GM19099 (cell line): Measurements from ENCODE around the gene CPLX1.

Experiments used
- POLR2A ChIP-seq: IDR thresholded peaks from 3 replicates; pipeline ENCODE4 v1.6.1; 2011; ENCODE audit warnings: low read depth; ENCODE audit not compliant: insufficient read length; ENCODE audit errors: extremely low read depth

The CPLX1 gene

DNA sequence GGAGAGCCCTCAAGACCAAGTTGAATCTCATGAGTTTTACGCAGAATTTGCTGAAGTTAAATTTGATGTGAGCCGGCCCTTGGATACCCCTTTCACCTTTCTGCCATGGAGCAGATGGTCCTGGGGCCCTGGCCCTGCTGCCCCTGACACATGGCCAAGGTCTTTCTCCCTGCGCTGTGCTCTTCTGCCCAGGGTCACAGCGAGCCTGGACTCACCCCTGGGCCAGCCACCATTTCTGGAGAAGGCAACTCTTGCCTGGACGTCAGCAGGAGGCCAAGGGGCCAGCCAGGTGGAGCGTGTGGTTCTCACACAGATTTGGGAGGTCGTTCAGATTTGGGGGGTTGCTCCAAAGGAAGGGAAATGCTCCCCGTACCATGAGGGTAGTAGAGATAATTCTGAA lies 90.3 kb downstream of the CPLX1 start:
- no peak for TF ChIP-seq POLR2A
